ENCODE measurements around the gene RCOR1.

- TF ChIP-seq POLR2AphosphoS2 (conservative IDR thresholded peaks at IDR 0.05; ENCODE audit: low read length) (no peak), HDAC2 (IDR thresholded peaks at IDR 0.05) (no peak), ZNF302 (CRISPR knock-in tag; IDR thresholded peaks at IDR 0.05) (no peak), CTCF (IDR thresholded peaks at IDR 0.05) (no peak), E2F6 (IDR thresholded peaks at IDR 0.05; ENCODE audit: borderline replicate concordance, low read depth) (no peak), RFX5 (IDR thresholded peaks at IDR 0.05) (no peak), REST (IDR thresholded peaks at IDR 0.05) (no peak), MAZ (IDR thresholded peaks at IDR 0.05; ENCODE audit: borderline replicate concordance, low read depth, low read length) (no peak), NPAS2 (CRISPR knock-in tag; IDR thresholded peaks at IDR 0.05; ENCODE audit: borderline replicate concordance) (no peak)
- TF ChIP-seq, protein P1, sequence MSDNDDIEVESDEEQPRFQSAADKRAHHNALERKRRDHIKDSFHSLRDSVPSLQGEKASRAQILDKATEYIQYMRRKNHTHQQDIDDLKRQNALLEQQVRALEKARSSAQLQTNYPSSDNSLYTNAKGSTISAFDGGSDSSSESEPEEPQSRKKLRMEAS (IDR thresholded peaks at IDR 0.05) = no peak
- TF ChIP-seq, protein P2, sequence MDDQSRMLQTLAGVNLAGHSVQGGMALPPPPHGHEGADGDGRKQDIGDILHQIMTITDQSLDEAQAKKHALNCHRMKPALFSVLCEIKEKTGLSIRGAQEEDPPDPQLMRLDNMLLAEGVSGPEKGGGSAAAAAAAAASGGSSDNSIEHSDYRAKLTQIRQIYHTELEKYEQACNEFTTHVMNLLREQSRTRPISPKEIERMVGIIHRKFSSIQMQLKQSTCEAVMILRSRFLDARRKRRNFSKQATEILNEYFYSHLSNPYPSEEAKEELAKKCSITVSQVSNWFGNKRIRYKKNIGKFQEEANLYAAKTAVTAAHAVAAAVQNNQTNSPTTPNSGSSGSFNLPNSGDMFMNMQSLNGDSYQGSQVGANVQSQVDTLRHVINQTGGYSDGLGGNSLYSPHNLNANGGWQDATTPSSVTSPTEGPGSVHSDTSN (IDR thresholded peaks at IDR 0.05) = no peak
Measured at GRCh38 chr14:102616318-102616717, 23.9 kb downstream of the RCOR1 start.

Data from A549 (cell line).